Ascending aorta (tissue), 2 donors: ENCODE results near the gene USP3. TPM values are rescaled to one million over a fixed set of nuclear protein-coding genes. Genes with fewer than 3 reads are reported as not detected.

Source experiments
- DNase-seq, 2 donors: peaks; one replicate each; pipeline ENCODE4 v3.0.0-alpha.2; 2019; ENCODE audit warnings: low spot score in 2 of 2
- H3K27ac ChIP-seq, 2 donors: fragments of 200-600 bp; sonication (generic); one replicate each; pipeline ENCODE4 v1.5.1; 2016 to 2017; ENCODE audit warnings: mild to moderate bottlenecking in 1 of 2
- H3K27me3 ChIP-seq: fragments of 200-600 bp; sonication (generic); one replicate; pipeline ENCODE4 v1.5.1; 2017
- H3K36me3 ChIP-seq, 2 donors: fragments of 200-600 bp; sonication (generic); one replicate each; pipeline ENCODE4 v1.5.1; 2016
- H3K4me1 ChIP-seq, 2 donors: fragments of 200-600 bp; sonication (generic); one replicate each; pipeline ENCODE4 v1.5.1; 2016 to 2017; ENCODE audit warnings: mild to moderate bottlenecking in 1 of 2
- H3K4me3 ChIP-seq, 2 donors: fragments of 200-600 bp; sonication (generic); one replicate each; pipeline ENCODE4 v1.5.1; 2016 to 2017; ENCODE audit warnings: mild to moderate bottlenecking in 1 of 2
- H3K9me3 ChIP-seq, 2 donors: fragments of 200-600 bp; sonication (generic); one replicate each; pipeline ENCODE4 v1.5.1; 2016
- CTCF ChIP-seq, 3 experiments: fragments of 200-600 bp in 2 of 3; fragments of 450-650 bp in 1 of 3; sonication (generic) in 2 of 3; IDR thresholded peaks; one replicate each; pipeline ENCODE4 v1.5.1; 2016 to 2019; ENCODE audit warnings: antibody characterized with exemption in 3 of 3, mild to moderate bottlenecking in 1 of 3, moderate library complexity in 1 of 3
- intact Hi-C: fragments of 100-400 bp; cut with DNase I; formaldehyde crosslinking; loops from one replicate; pipeline ENCODE4 v1.15.1; 2023
- total RNA-seq: library from RNA; depleted of rRNA; stranded (reverse); fragments of >200 nt; gene quantifications from one replicate; pipeline ENCODE4 v1.1.0, GENCODE V29; 2016

The USP3 gene
- total RNA-seq, 1 donor from 2014 or later = 61.9 TPM

- Histone ChIP-seq H3K36me3 (no peaks in the 10 kb centered on the region), H3K9me3 (no peaks in the 10 kb centered on the region), H3K4me3 (no peak overlapping the region), H3K27me3 (no peaks in the 10 kb centered on the region), H3K27ac (no peak overlapping the region), H3K4me1 (peaks cover 10 to 53% of the 10 kb centered on the region in 2 donors)
- intact Hi-C loops = no loop called here
- DNase-seq = no peak
- no peak for TF ChIP-seq CTCF (IDR thresholded peaks at IDR 0.05)
Observed at GRCh38 chr15:63513271-63513670, 8.9 kb downstream of the USP3 start.

GRCh38 chr15:63513728-63514127 is 9.3 kb downstream of the USP3 start:
- Histone ChIP-seq H3K27me3 (no peaks in the 10 kb centered on the region), H3K27ac (no peak overlapping the region), H3K9me3 (no peaks in the 10 kb centered on the region), H3K4me3 (no peak overlapping the region), H3K36me3 (no peaks in the 10 kb centered on the region), H3K4me1 (peaks cover 10 to 50% of the 10 kb centered on the region in 2 donors)
- intact Hi-C loops = no loop called here
- no peak for TF ChIP-seq CTCF (IDR thresholded peaks at IDR 0.05)
- DNase-seq = no peak

GRCh38 chr15:63514531-63514943 is 10.1 kb downstream of the USP3 start:
- TF ChIP-seq CTCF (IDR thresholded peaks at IDR 0.05) = no peak
- no peaks in the 10 kb centered on the region for H3K36me3 ChIP-seq
- DNase-seq = no peak
- no peak overlapping the region for H3K4me3 ChIP-seq
- no peaks in the 10 kb centered on the region for H3K9me3 ChIP-seq
- H3K27ac ChIP-seq = no peak overlapping the region
- H3K27me3 ChIP-seq = no peaks in the 10 kb centered on the region
- intact Hi-C loops = no loop called here
- peaks cover 5 to 47% of the 10 kb centered on the region in 2 donors for H3K4me1 ChIP-seq

- no peak for TF ChIP-seq CTCF (IDR thresholded peaks at IDR 0.05)
- H3K27ac ChIP-seq = no peak overlapping the region
- H3K4me3 ChIP-seq = no peak overlapping the region
- no peaks in the 10 kb centered on the region for H3K9me3 ChIP-seq
- peaks cover 4 to 41% of the 10 kb centered on the region in 2 donors for H3K4me1 ChIP-seq
- intact Hi-C loops = no loop called here
- H3K27me3 ChIP-seq = no peaks in the 10 kb centered on the region
- H3K36me3 ChIP-seq = no peaks in the 10 kb centered on the region
- no peak for DNase-seq
Observed at GRCh38 chr15:63517202-63517601, 12.8 kb downstream of the USP3 start.

GRCh38 chr15:63517628-63518027 is 13.2 kb downstream of the USP3 start:
- Histone ChIP-seq H3K27ac (no peak overlapping the region), H3K36me3 (no peaks in the 10 kb centered on the region), H3K4me1 (peaks cover 4 to 42% of the 10 kb centered on the region in 2 donors), H3K27me3 (no peaks in the 10 kb centered on the region), H3K4me3 (no peak overlapping the region), H3K9me3 (no peaks in the 10 kb centered on the region)
- no peak for DNase-seq
- intact Hi-C loops = no loop called here
- TF ChIP-seq CTCF (IDR thresholded peaks at IDR 0.05) = no peak

GRCh38 chr15:63519041-63519440 is 14.6 kb downstream of the USP3 start:
- no peak for DNase-seq
- Histone ChIP-seq H3K4me1 (peaks cover 11 to 43% of the 10 kb centered on the region in 2 donors), H3K36me3 (no peaks in the 10 kb centered on the region), H3K27me3 (no peaks in the 10 kb centered on the region), H3K27ac (no peak overlapping the region), H3K9me3 (no peaks in the 10 kb centered on the region), H3K4me3 (no peak overlapping the region)
- intact Hi-C loops = no loop called here
- TF ChIP-seq CTCF (IDR thresholded peaks at IDR 0.05) = no peak
